Keratinocyte (primary cell): ENCODE data around the gene FDPS. TPM values are rescaled to one million over a fixed set of nuclear protein-coding genes. Genes with fewer than 3 reads are reported as not detected.

ENCODE experiments used
- DNase-seq: peaks from one replicate; pipeline ENCODE4 v3.0.0-alpha.2; 2011; ENCODE audit warnings: low read depth, missing footprints, low spot score
- FAIRE-seq: peaks from 2 replicates; lab custom pipeline; 2011; peaks lifted over from hg19 to GRCh38; lab: Jason Lieb, UNC
- H2AFZ ChIP-seq: 2 replicates; pipeline ENCODE4 v1.6.0; 2012; ENCODE audit warnings: low read length, control low read depth, inconsistent platforms; ENCODE audit not compliant: control insufficient read depth
- H3K27ac ChIP-seq: 2 replicates; pipeline ENCODE4 v1.5.1; 2011; ENCODE audit warnings: low read length; ENCODE audit not compliant: control insufficient read depth, insufficient read depth
- H3K27me3 ChIP-seq: 3 replicates; pipeline ENCODE4 v1.6.0; 2011; ENCODE audit warnings: low read length; ENCODE audit not compliant: control insufficient read depth, insufficient read depth; ENCODE audit errors: extremely low read depth
- H3K36me3 ChIP-seq, 2 experiments: 2 replicates in 1 of 2; 3 replicates in 1 of 2; pipeline ENCODE4 v1.5.1; 2011; ENCODE audit warnings: low read length in 2 of 2, mild to moderate bottlenecking in 1 of 2; ENCODE audit not compliant: control insufficient read depth in 2 of 2, insufficient read depth in 2 of 2; ENCODE audit errors: extremely low read depth in 1 of 2
- H3K4me1 ChIP-seq: 3 replicates; pipeline ENCODE4 v1.5.1; 2011; ENCODE audit warnings: low read length; ENCODE audit not compliant: control insufficient read depth, insufficient read depth; ENCODE audit errors: extremely low read depth
- H3K4me2 ChIP-seq: 3 replicates; pipeline ENCODE4 v1.6.0; 2011; ENCODE audit warnings: low read depth, low read length; ENCODE audit not compliant: control insufficient read depth, insufficient read depth; ENCODE audit errors: extremely low read depth
- H3K4me3 ChIP-seq, 3 experiments: fragments of 200-600 bp in 1 of 3; sonication (generic) in 1 of 3; 2 replicates in 2 of 3; 3 replicates in 1 of 3; pipeline ENCODE4 v1.5.1; 2011 to 2016; ENCODE audit warnings: low read length in 3 of 3, mild to moderate bottlenecking in 3 of 3, control low read depth in 2 of 3, inconsistent platforms in 1 of 3, low read depth in 1 of 3, mixed read lengths in 1 of 3, mixed run types in 1 of 3, moderate library complexity in 1 of 3; ENCODE audit not compliant: control insufficient read depth in 2 of 3, insufficient read depth in 2 of 3; ENCODE audit errors: extremely low read depth in 1 of 3
- H3K79me2 ChIP-seq: 2 replicates; pipeline ENCODE4 v1.6.0; 2012; ENCODE audit warnings: low read length; ENCODE audit not compliant: control insufficient read depth, insufficient read depth
- H3K9ac ChIP-seq: 3 replicates; pipeline ENCODE4 v1.6.0; 2011; ENCODE audit warnings: low read length; ENCODE audit not compliant: control insufficient read depth, insufficient read depth; ENCODE audit errors: extremely low read depth
- H3K9me1 ChIP-seq: 3 replicates; pipeline ENCODE4 v1.6.0; 2011; ENCODE audit warnings: low read length; ENCODE audit not compliant: control insufficient read depth, insufficient read depth; ENCODE audit errors: extremely low read depth
- H3K9me3 ChIP-seq: 2 replicates; pipeline ENCODE4 v1.5.1; 2012; ENCODE audit warnings: low read depth, low read length; ENCODE audit not compliant: control insufficient read depth
- H4K20me1 ChIP-seq: 3 replicates; pipeline ENCODE4 v1.6.0; 2011; ENCODE audit warnings: low read length; ENCODE audit not compliant: control insufficient read depth, insufficient read depth; ENCODE audit errors: extremely low read depth
- CTCF ChIP-seq, 3 experiments: IDR thresholded peaks in 1 of 3; conservative IDR thresholded peaks in 1 of 3; optimal IDR thresholded peaks in 1 of 3; 2 replicates in 2 of 3; 3 replicates in 1 of 3; pipeline versions ENCODE3 to v1.5.1; 2011; ENCODE audit warnings: low read length in 3 of 3, mild to moderate bottlenecking in 3 of 3, moderate library complexity in 2 of 3, control low read depth in 1 of 3, inconsistent platforms in 1 of 3; ENCODE audit not compliant: insufficient read depth in 2 of 3; ENCODE audit errors: extremely low read depth in 1 of 3
- EZH2 ChIP-seq: IDR thresholded peaks from one replicate; pipeline ENCODE4 v1.6.1; 2012; ENCODE audit warnings: inconsistent platforms, mild to moderate bottlenecking, low read length, moderate library complexity
- dilution Hi-C: fragments of 300-500 bp; cut with MboI; formaldehyde crosslinking; loops from one replicate; pipeline ENCODE4 v1.7.0; 2020; ENCODE audit warnings: low sequenced_read_pairs; ENCODE audit not compliant: extremely low pct_ligation_motif_present
- polyA plus RNA-seq, 5 experiments: library from polyadenylated mRNA; depleted of rRNA in 3 of 5; stranded (reverse) in 3 of 5; stranded (forward) in 1 of 5; unstranded in 1 of 5; fragments of >200 nt; gene quantifications; 1 replicate in 1 of 5; 2 replicates in 3 of 5; 3 replicates in 1 of 5; pipeline versions ENCODE4 v1.2.1 to v1.2.3, GENCODE V29; 2011 to 2012; ENCODE audit warnings: missing spikeins in 2 of 5, low read depth in 1 of 5, low replicate concordance in 1 of 5

Gene FDPS
- polyA plus RNA-seq, 1 donor (not counting 4 experiments of a cell fraction or from before 2014, with no cell fraction given): 821 TPM

DNA sequence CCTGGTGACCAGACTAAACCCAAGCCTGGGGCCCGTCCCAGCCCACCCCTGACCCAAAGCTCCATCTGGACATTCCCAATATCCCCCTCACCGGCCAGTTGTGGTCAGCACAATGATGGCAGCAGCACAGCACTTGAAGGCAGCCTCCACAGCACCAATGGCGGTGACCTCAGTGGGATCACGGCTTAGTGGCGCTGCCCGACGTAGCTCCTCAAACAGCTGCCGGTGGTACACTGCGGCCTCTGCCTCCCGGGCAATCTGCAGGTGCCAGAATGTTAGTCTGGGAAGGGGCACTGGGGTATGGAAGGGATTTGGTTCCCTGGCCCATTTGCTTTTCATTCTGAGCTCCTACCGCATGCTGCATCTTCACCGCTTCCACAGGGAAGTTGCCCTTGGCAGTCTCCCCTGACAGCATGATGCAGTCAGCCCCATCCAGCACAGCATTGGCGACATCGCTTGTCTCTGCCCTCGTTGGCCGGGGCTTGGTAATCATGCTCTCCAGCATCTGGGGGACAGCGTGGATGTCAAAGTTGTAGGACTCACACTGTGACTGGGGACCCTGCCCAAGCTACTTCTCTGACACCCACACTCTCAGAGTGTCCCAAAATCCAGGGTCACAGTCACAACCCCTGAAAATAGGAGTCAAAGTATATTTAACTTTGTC is 15.4 kb upstream of the FDPS start:
- H3K27me3 ChIP-seq: peaks cover 18% of the 10 kb centered on the region
- H3K79me2 ChIP-seq: no peaks in the 10 kb centered on the region
- dilution Hi-C loops: no loop called here
- peaks cover 12% of the 10 kb centered on the region for H3K4me1 ChIP-seq
- H3K4me3 ChIP-seq: no peak overlapping the region
- DNase-seq (no peak), FAIRE-seq (no peak)
- H3K27ac ChIP-seq: no peak overlapping the region
- H4K20me1 ChIP-seq: no peaks in the 10 kb centered on the region
- H3K4me2 ChIP-seq: no peak overlapping the region
- H2AFZ ChIP-seq: no peak overlapping the region
- no peak overlapping the region for H3K9ac ChIP-seq
- H3K9me1 ChIP-seq: no peaks in the 10 kb centered on the region
- TF ChIP-seq EZH2: no peak
- TF ChIP-seq CTCF (optimal IDR thresholded peaks at IDR 0.05 in 1 of 3, IDR thresholded peaks at IDR 0.05 in 1 of 3, conservative IDR thresholded peaks at IDR 0.05 in 1 of 3; ENCODE audit: extremely low read depth in 1 of 3, insufficient read depth in 2 of 3, low read length in 3 of 3): no peak
- no peaks in the 10 kb centered on the region for H3K36me3 ChIP-seq
- no peaks in the 10 kb centered on the region for H3K9me3 ChIP-seq

- H3K4me2 ChIP-seq: no peak overlapping the region
- TF ChIP-seq EZH2 (no peak), CTCF (optimal IDR thresholded peaks at IDR 0.05 in 1 of 3, IDR thresholded peaks at IDR 0.05 in 1 of 3, conservative IDR thresholded peaks at IDR 0.05 in 1 of 3; ENCODE audit: extremely low read depth in 1 of 3, insufficient read depth in 2 of 3, low read length in 3 of 3) (no peak)
Observed at GRCh38 chr1:155294520-155295182, 14.0 kb upstream of the FDPS start.

More at GRCh38 chr1:155294520-155295182, 14.0 kb upstream of the FDPS start:
- FAIRE-seq: no peak
- dilution Hi-C loops: no loop called here
- H3K79me2 ChIP-seq: no peaks in the 10 kb centered on the region
- no peak overlapping the region for H2AFZ ChIP-seq
- no peak for DNase-seq
- no peaks in the 10 kb centered on the region for H3K36me3 ChIP-seq
- no peaks in the 10 kb centered on the region for H3K9me1 ChIP-seq
- no peak overlapping the region for H3K9ac ChIP-seq
- no peaks in the 10 kb centered on the region for H4K20me1 ChIP-seq
- peaks cover 12% of the 10 kb centered on the region for H3K4me1 ChIP-seq
- H3K27ac ChIP-seq: no peak overlapping the region
- no peak overlapping the region for H3K4me3 ChIP-seq
- peaks cover 18% of the 10 kb centered on the region for H3K27me3 ChIP-seq
- no peaks in the 10 kb centered on the region for H3K9me3 ChIP-seq
